SIG-M5 (cell line): Measurements from ENCODE around the gene ATP9B.

Source experiments
- DNase-seq: peaks from one replicate; lab custom pipeline; 2025; lab: John Stamatoyannopoulos, UW

ATP9B gene

GRCh38 chr18:79329786-79330185 lies 260.6 kb downstream of the ATP9B start:
- DNase-seq, result no peak

- DNase-seq, result no peak
These were observed 263.5 kb downstream of the ATP9B start for GRCh38 chr18:79332646-79333045.

GRCh38 chr18:79333046-79333445 lies 263.9 kb downstream of the ATP9B start:
- no peak for DNase-seq

- no peak for DNase-seq
These were observed 265.5 kb downstream of the ATP9B start for GRCh38 chr18:79334496-79335233.

GRCh38 chr18:79335833-79336360 lies 266.7 kb downstream of the ATP9B start:
- DNase-seq, result no peak

- no peak for DNase-seq
These were observed 267.5 kb downstream of the ATP9B start for GRCh38 chr18:79336556-79337142.

- DNase-seq, result no peak
These were observed 268.0 kb downstream of the ATP9B start for GRCh38 chr18:79337184-79337583.

- DNase-seq, result no peak
These were observed 268.4 kb downstream of the ATP9B start for GRCh38 chr18:79337620-79338019.

- no peak for DNase-seq
These were observed 270.1 kb downstream of the ATP9B start for GRCh38 chr18:79339094-79339908.

GRCh38 chr18:79343567-79344207 lies 274.5 kb downstream of the ATP9B start:
- no peak for DNase-seq

GRCh38 chr18:79344208-79344581 lies 275.0 kb downstream of the ATP9B start:
- DNase-seq, result no peak

- no peak for DNase-seq
These were observed 276.2 kb downstream of the ATP9B start for GRCh38 chr18:79345366-79345765.

- no peak for DNase-seq
These were observed 276.8 kb downstream of the ATP9B start for GRCh38 chr18:79345981-79346380.

GRCh38 chr18:79348066-79348465 lies 278.9 kb downstream of the ATP9B start:
- DNase-seq, result no peak

- DNase-seq, result no peak
These were observed 283.2 kb downstream of the ATP9B start for GRCh38 chr18:79352432-79352831.

GRCh38 chr18:79353267-79353666 lies 284.1 kb downstream of the ATP9B start:
- no peak for DNase-seq

- DNase-seq, result no peak
These were observed 285.2 kb downstream of the ATP9B start for GRCh38 chr18:79354350-79354749.

- DNase-seq, result no peak
These were observed 286.5 kb downstream of the ATP9B start for GRCh38 chr18:79355433-79356335.

GRCh38 chr18:79356435-79356834 lies 287.2 kb downstream of the ATP9B start:
- no peak for DNase-seq

GRCh38 chr18:79360933-79361332 lies 291.7 kb downstream of the ATP9B start:
- no peak for DNase-seq
